Epithelial cell of esophagus (primary cell): ENCODE measurements around the gene CNTN5.

ENCODE experiments used
- DNase-seq: peaks from one replicate; pipeline ENCODE4 v3.0.0; 2010; ENCODE audit warnings: low read depth
- H3K4me3 ChIP-seq: 2 replicates; pipeline ENCODE4 v1.5.1; 2011; ENCODE audit warnings: mild to moderate bottlenecking, low read length, control low read depth
- CTCF ChIP-seq: IDR thresholded peaks from 2 replicates; pipeline ENCODE4 v1.5.1; 2011; ENCODE audit warnings: low read depth, mild to moderate bottlenecking, low read length, control low read depth, inconsistent platforms; ENCODE audit not compliant: insufficient read depth; ENCODE audit errors: missing control alignments

CNTN5 gene

DNA sequence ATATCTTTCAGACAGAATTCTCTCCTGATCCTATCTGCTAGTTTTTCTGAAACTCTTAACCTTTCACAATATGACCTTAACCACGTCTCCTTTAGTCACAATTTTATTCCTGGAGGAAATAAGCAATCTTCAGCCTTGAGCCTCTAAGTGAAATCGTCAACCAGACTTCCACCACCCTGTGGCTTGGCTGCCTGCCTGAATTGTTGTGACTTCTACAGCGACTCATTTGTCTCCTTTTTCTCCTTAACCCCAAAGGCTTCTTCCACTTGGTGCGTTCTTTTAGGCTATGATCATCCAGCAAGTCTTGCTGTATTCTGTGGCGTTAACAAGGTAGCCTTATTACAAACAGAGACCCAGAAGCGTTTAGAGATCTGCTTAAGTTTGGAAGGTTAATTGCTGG, 1131.2 kb downstream of the CNTN5 start:
- DNase-seq = peak; percentile 43
- no peak overlapping the region for H3K4me3 ChIP-seq

GRCh38 chr11:100152766-100153165, 1132.0 kb downstream of the CNTN5 start:
- TF ChIP-seq CTCF = no peak
- no peak overlapping the region for H3K4me3 ChIP-seq
- DNase-seq = no peak

More for the DNA sequence above, 1131.2 kb downstream of the CNTN5 start:
- TF ChIP-seq CTCF = no peak

DNA sequence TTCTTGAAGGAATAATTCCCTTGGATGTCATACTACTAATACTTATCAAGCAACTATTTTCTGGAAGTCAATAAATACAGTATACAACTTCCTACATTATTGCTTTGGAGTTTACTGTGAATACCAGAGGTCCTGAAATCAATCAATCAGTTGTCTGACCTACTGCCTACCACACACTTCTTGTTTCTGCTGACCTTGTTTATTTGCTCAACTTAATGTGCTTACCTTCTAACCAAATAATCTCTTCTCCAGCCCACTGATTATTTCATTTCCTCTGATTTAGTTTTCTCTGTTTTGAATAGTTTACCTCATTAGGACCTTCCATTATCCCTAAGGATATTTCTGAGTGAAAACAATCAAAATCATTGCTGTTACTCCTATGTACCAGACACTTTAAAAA, 1142.7 kb downstream of the CNTN5 start:
- H3K4me3 ChIP-seq = no peak overlapping the region
- TF ChIP-seq CTCF = no peak
- no peak for DNase-seq

- H3K4me3 ChIP-seq = no peak overlapping the region
- DNase-seq = no peak
- TF ChIP-seq CTCF = no peak
These were observed 1154.1 kb downstream of the CNTN5 start for GRCh38 chr11:100174881-100175280.

GRCh38 chr11:100176456-100176855, 1155.7 kb downstream of the CNTN5 start:
- DNase-seq = no peak
- no peak overlapping the region for H3K4me3 ChIP-seq
- no peak for TF ChIP-seq CTCF

DNA sequence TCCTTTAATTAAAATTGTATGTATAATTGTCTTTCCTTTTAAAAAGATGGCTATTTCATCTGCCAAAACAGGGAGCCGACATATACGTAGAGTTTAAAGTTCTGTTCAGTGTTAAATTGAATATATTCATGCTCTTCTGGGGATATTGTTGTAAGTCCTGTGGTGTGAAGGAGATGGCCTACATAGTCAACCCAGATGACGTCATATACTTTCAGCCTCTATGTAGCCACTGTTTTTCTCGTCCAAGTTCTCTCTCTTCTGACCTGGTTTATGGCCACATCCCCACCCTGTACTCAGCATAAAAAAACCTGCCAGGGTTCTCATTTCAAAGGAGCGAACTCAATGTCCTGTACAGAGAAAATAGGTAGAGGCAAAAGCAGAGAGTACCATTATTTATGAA, 1156.9 kb downstream of the CNTN5 start:
- no peak for DNase-seq
- TF ChIP-seq CTCF = no peak

GRCh38 chr11:100182350-100182749, 1161.6 kb downstream of the CNTN5 start:
- no peak overlapping the region for H3K4me3 ChIP-seq
- TF ChIP-seq CTCF = no peak
- DNase-seq = no peak

More for the DNA sequence above, 1156.9 kb downstream of the CNTN5 start:
- H3K4me3 ChIP-seq = no peak overlapping the region
